IPS-15b (cell line): ENCODE results near the gene ZNF319.

Experiments used
- H3K27me3 ChIP-seq: one replicate; pipeline ENCODE4 v1.6.1; 2013; ENCODE audit warnings: low read length; ENCODE audit not compliant: control insufficient read depth, insufficient read depth
- H3K36me3 ChIP-seq: one replicate; pipeline ENCODE4 v1.6.1; 2013; ENCODE audit warnings: low read length; ENCODE audit not compliant: control insufficient read depth, insufficient read depth
- H3K4me1 ChIP-seq: one replicate; pipeline ENCODE4 v1.6.1; 2013; ENCODE audit warnings: mild to moderate bottlenecking, low read length; ENCODE audit not compliant: control insufficient read depth, insufficient read depth
- H3K4me3 ChIP-seq: one replicate; pipeline ENCODE4 v1.5.1; 2013; ENCODE audit warnings: low read depth, low read length
- H3K9ac ChIP-seq: one replicate; pipeline ENCODE4 v1.6.1; 2013; ENCODE audit warnings: low read depth, mild to moderate bottlenecking, low read length
- H3K9me3 ChIP-seq: one replicate; pipeline ENCODE4 v1.6.1; 2013; ENCODE audit warnings: mild to moderate bottlenecking, low read length; ENCODE audit not compliant: control insufficient read depth, insufficient read depth

Gene ZNF319

GRCh38 chr16:57998992-57999365 lies 1.5 kb downstream of the ZNF319 start:
- Histone ChIP-seq H3K9ac (no peak overlapping the region), H3K4me3 (no peak overlapping the region), H3K4me1 (no peaks in the 10 kb centered on the region), H3K36me3 (peaks cover 24% of the 10 kb centered on the region), H3K9me3 (no peaks in the 10 kb centered on the region), H3K27me3 (no peaks in the 10 kb centered on the region)

GRCh38 chr16:57998486-57998885 lies 2.0 kb downstream of the ZNF319 start:
- H3K9ac ChIP-seq, result no peak overlapping the region
- peaks cover 24% of the 10 kb centered on the region for H3K36me3 ChIP-seq
- no peaks in the 10 kb centered on the region for H3K9me3 ChIP-seq
- H3K4me1 ChIP-seq, result no peaks in the 10 kb centered on the region
- no peak overlapping the region for H3K4me3 ChIP-seq
- H3K27me3 ChIP-seq, result no peaks in the 10 kb centered on the region

GRCh38 chr16:57997528-57998265 lies 2.8 kb downstream of the ZNF319 start:
- no peaks in the 10 kb centered on the region for H3K9me3 ChIP-seq
- H3K27me3 ChIP-seq, result no peaks in the 10 kb centered on the region
- no peak overlapping the region for H3K4me3 ChIP-seq
- no peaks in the 10 kb centered on the region for H3K4me1 ChIP-seq
- H3K36me3 ChIP-seq, result peaks cover 22% of the 10 kb centered on the region
- H3K9ac ChIP-seq, result no peak overlapping the region

- Histone ChIP-seq H3K4me3 (no peak overlapping the region), H3K36me3 (peaks cover 21% of the 10 kb centered on the region), H3K4me1 (no peaks in the 10 kb centered on the region), H3K9me3 (no peaks in the 10 kb centered on the region), H3K9ac (no peak overlapping the region), H3K27me3 (no peaks in the 10 kb centered on the region)
Observed at GRCh38 chr16:57997176-57997527, 3.3 kb downstream of the ZNF319 start.

- H3K9me3 ChIP-seq, result no peaks in the 10 kb centered on the region
- H3K9ac ChIP-seq, result no peak overlapping the region
Observed at GRCh38 chr16:57996406-57997175, 3.9 kb downstream of the ZNF319 start.

GRCh38 chr16:57995721-57996405 lies 4.6 kb downstream of the ZNF319 start:
- Histone ChIP-seq H3K36me3 (peaks cover 21% of the 10 kb centered on the region), H3K9ac (no peak overlapping the region), H3K4me1 (no peaks in the 10 kb centered on the region), H3K4me3 (no peak overlapping the region), H3K9me3 (no peaks in the 10 kb centered on the region), H3K27me3 (no peaks in the 10 kb centered on the region)

More at GRCh38 chr16:57996406-57997175, 3.9 kb downstream of the ZNF319 start:
- Histone ChIP-seq H3K4me1 (no peaks in the 10 kb centered on the region), H3K36me3 (peaks cover 21% of the 10 kb centered on the region), H3K4me3 (no peak overlapping the region), H3K27me3 (no peaks in the 10 kb centered on the region)

- H3K9ac ChIP-seq, result no peak overlapping the region
Observed at GRCh38 chr16:57994778-57995177, 5.7 kb downstream of the ZNF319 start.

GRCh38 chr16:57994361-57994760 lies 6.1 kb downstream of the ZNF319 start:
- Histone ChIP-seq H3K9ac (no peak overlapping the region), H3K4me3 (no peak overlapping the region), H3K9me3 (no peaks in the 10 kb centered on the region), H3K36me3 (peaks cover 21% of the 10 kb centered on the region), H3K4me1 (no peaks in the 10 kb centered on the region), H3K27me3 (no peaks in the 10 kb centered on the region)

More at GRCh38 chr16:57994778-57995177, 5.7 kb downstream of the ZNF319 start:
- Histone ChIP-seq H3K9me3 (no peaks in the 10 kb centered on the region), H3K4me1 (no peaks in the 10 kb centered on the region), H3K27me3 (no peaks in the 10 kb centered on the region), H3K4me3 (no peak overlapping the region), H3K36me3 (peaks cover 21% of the 10 kb centered on the region)

GRCh38 chr16:57993897-57994296 lies 6.6 kb downstream of the ZNF319 start:
- Histone ChIP-seq H3K36me3 (peaks cover 21% of the 10 kb centered on the region), H3K9ac (no peak overlapping the region), H3K27me3 (no peaks in the 10 kb centered on the region), H3K4me1 (no peaks in the 10 kb centered on the region), H3K9me3 (no peaks in the 10 kb centered on the region), H3K4me3 (no peak overlapping the region)

- H3K9me3 ChIP-seq, result no peaks in the 10 kb centered on the region
- H3K4me3 ChIP-seq, result no peak overlapping the region
- peaks cover 21% of the 10 kb centered on the region for H3K36me3 ChIP-seq
- H3K27me3 ChIP-seq, result no peaks in the 10 kb centered on the region
- H3K4me1 ChIP-seq, result no peaks in the 10 kb centered on the region
- no peak overlapping the region for H3K9ac ChIP-seq
Observed at GRCh38 chr16:57993438-57993837, 7.0 kb downstream of the ZNF319 start.

GRCh38 chr16:57992084-57992483 lies 8.4 kb downstream of the ZNF319 start:
- Histone ChIP-seq H3K4me1 (no peaks in the 10 kb centered on the region), H3K9me3 (no peaks in the 10 kb centered on the region), H3K36me3 (peaks cover 10% of the 10 kb centered on the region), H3K4me3 (no peak overlapping the region), H3K27me3 (peaks cover 4% of the 10 kb centered on the region), H3K9ac (no peak overlapping the region)
